H1 (cell line): ENCODE results near the gene PDP2. TPM values are rescaled to one million over a fixed set of nuclear protein-coding genes. Genes with fewer than 3 reads are reported as not detected.

ENCODE experiments used
- CHD2 ChIP-seq: IDR thresholded peaks from 2 replicates; pipeline ENCODE4 v1.6.1; 2012; ENCODE audit warnings: low read length, improper control_type of control experiment
- GTF2F1 ChIP-seq: IDR thresholded peaks from 2 replicates; pipeline ENCODE4 v1.6.1; 2012; ENCODE audit warnings: low read depth, low read length, improper control_type of control experiment, borderline replicate concordance
- HDAC6 ChIP-seq: IDR thresholded peaks from one replicate; pipeline ENCODE4 v1.7.1; 2012; ENCODE audit warnings: low read depth, mild to moderate bottlenecking, inconsistent platforms, low read length, moderate library complexity
- RFX5 ChIP-seq: IDR thresholded peaks from 2 replicates; pipeline ENCODE4 v1.6.1; 2011; ENCODE audit warnings: low read depth, low read length, improper control_type of control experiment, borderline replicate concordance
- RXRA ChIP-seq: IDR thresholded peaks from 2 replicates; pipeline ENCODE4 v1.6.1; 2011; ENCODE audit warnings: low read depth, mild to moderate bottlenecking, low read length, moderate library complexity; ENCODE audit not compliant: insufficient read depth
- polyA plus RNA-seq, 7 experiments: library from polyadenylated mRNA; depleted of rRNA in 3 of 7; stranded (reverse) in 5 of 7; unstranded in 2 of 7; fragments of >200 nt in 5 of 7; fragments of 200-250 nt in 2 of 7; gene quantifications; 1 replicate in 5 of 7; 2 replicates in 1 of 7; 4 replicates in 1 of 7; pipeline versions ENCODE4 v1.2.1 to v1.2.3, GENCODE V29; 2011 to 2013; ENCODE audit warnings: missing spikeins in 2 of 7, mixed read lengths in 2 of 7
- total RNA-seq: library from RNA; stranded (reverse); fragmentation: NEBNext Ultra II Directional; extraction: Animal tissue kit (Norgen Biotek cat#: 25700); gene quantifications from 2 replicates; pipeline ENCODE4 v1.2.1, GENCODE V29; 2021

PDP2 gene
- total and polyA plus RNA-seq, 2 of the 8 experiments (the other 6 are each of a cell fraction or from before 2014, with no cell fraction given), result 11.7 to 36.5 TPM

- TF ChIP-seq CHD2, result no peak
- no peak for TF ChIP-seq HDAC6
- TF ChIP-seq GTF2F1, result no peak
- TF ChIP-seq RFX5, result no peak
- TF ChIP-seq RXRA, result no peak
Observed at GRCh38 chr16:66888647-66889615, 8.6 kb downstream of the PDP2 start (continued).
